ENCODE results near the gene SLC9A5.
A peak's percentile ranks its signal among the peaks of the same experiment; 100 is the strongest.

The SLC9A5 gene

GRCh38 chr16:67259705-67260104, 10.9 kb downstream of the SLC9A5 start:
- no peak for TF ChIP-seq CTCF (IDR thresholded peaks at IDR 0.05)

GRCh38 chr16:67260426-67261063, 11.8 kb downstream of the SLC9A5 start:
- TF ChIP-seq CTCF (IDR thresholded peaks at IDR 0.05), result peak; percentile 69

GRCh38 chr16:67263201-67263600, 14.4 kb downstream of the SLC9A5 start:
- no peak for TF ChIP-seq CTCF (IDR thresholded peaks at IDR 0.05)

- TF ChIP-seq CTCF (IDR thresholded peaks at IDR 0.05), result no peak
Observed at GRCh38 chr16:67264277-67264676, 15.5 kb downstream of the SLC9A5 start.

- TF ChIP-seq CTCF (IDR thresholded peaks at IDR 0.05), result no peak
Observed at GRCh38 chr16:67264866-67265265, 16.1 kb downstream of the SLC9A5 start.

- TF ChIP-seq CTCF (IDR thresholded peaks at IDR 0.05), result no peak
Observed at GRCh38 chr16:67265834-67266233, 17.1 kb downstream of the SLC9A5 start.

GRCh38 chr16:67268136-67268579, 19.4 kb downstream of the SLC9A5 start:
- no peak for TF ChIP-seq CTCF (IDR thresholded peaks at IDR 0.05)

GRCh38 chr16:67269766-67270165, 21.0 kb downstream of the SLC9A5 start:
- no peak for TF ChIP-seq CTCF (IDR thresholded peaks at IDR 0.05)

Measured in LNCAP (cell line).